Upper lobe of left lung (tissue), 6 donors: Measurements from ENCODE around the gene CDC42BPA. TPM values are rescaled to one million over a fixed set of nuclear protein-coding genes. Genes with fewer than 3 reads are reported as not detected.

Experiments
- ATAC-seq, 2 donors: fragments of 200-7000 bp; cut with Tn5 transposase; one replicate each; pipeline ENCODE4 v1.9.1; 2022; ENCODE audit warnings: mild to moderate bottlenecking in 2 of 2, moderate library complexity in 2 of 2; ENCODE audit not compliant: low FRiP score in 2 of 2
- DNase-seq, 2 donors: peaks; one replicate each; pipeline ENCODE4 v3.0.0-alpha.2; 2019 to 2020
- H3K27ac ChIP-seq, 4 donors: fragments of 200-600 bp; sonication (generic); one replicate each; pipeline ENCODE4 v1.5.1; 2016 to 2019
- H3K27me3 ChIP-seq, 4 donors: fragments of 200-600 bp; sonication (generic); one replicate each; pipeline ENCODE4 v1.5.1; 2017 to 2019
- H3K36me3 ChIP-seq, 4 donors: fragments of 200-600 bp; sonication (generic); one replicate each; pipeline ENCODE4 v1.5.1; 2016 to 2019
- H3K4me1 ChIP-seq, 4 donors: fragments of 200-600 bp; sonication (generic); one replicate each; pipeline ENCODE4 v1.5.1; 2018 to 2019
- H3K4me3 ChIP-seq, 4 donors: fragments of 200-600 bp; sonication (generic); one replicate each; pipeline ENCODE4 v1.5.1; 2017 to 2019; ENCODE audit warnings: mild to moderate bottlenecking in 2 of 4, moderate library complexity in 1 of 4
- H3K9me3 ChIP-seq, 4 donors: fragments of 200-600 bp; sonication (generic); one replicate each; pipeline ENCODE4 v1.5.1; 2018 to 2019
- EP300 ChIP-seq, 4 donors: sonication (generic); formaldehyde crosslinking; IDR thresholded peaks; one replicate each; pipeline ENCODE4 v1.5.1; 2017; ENCODE audit warnings: antibody characterized with exemption in 4 of 4, control low read depth in 2 of 4
- POLR2A ChIP-seq, 4 donors: fragments of 450-650 bp; IDR thresholded peaks; one replicate each; pipeline ENCODE4 v1.5.1; 2016 to 2017; ENCODE audit warnings: antibody characterized with exemption in 4 of 4, mild to moderate bottlenecking in 2 of 4
- POLR2AphosphoS5 ChIP-seq, 2 donors: sonication (generic); formaldehyde crosslinking; IDR thresholded peaks; one replicate each; pipeline ENCODE4 v1.5.1; 2017; ENCODE audit warnings: antibody characterized with exemption in 2 of 2
- WGBS, 2 donors: methylation state at CpG; one replicate each; pipeline ENCODE4 v1.1.5; 2017 to 2018; 5-methylcytosine and 5-hydroxymethylcytosine counted together
- total RNA-seq, 6 donors: library from RNA; depleted of rRNA in 4 of 6; stranded (reverse); fragments of >200 nt in 4 of 6; gene quantifications; one replicate each; pipeline versions ENCODE4 v1.1.0 to v1.2.1, GENCODE V29; 2016 to 2021
- TF ChIP-seq, protein P1 (sequence below), 6 experiments: fragments of 450-650 bp in 4 of 6; fragments of 200-600 bp in 2 of 6; sonication (generic) in 2 of 6; IDR thresholded peaks; one replicate each; pipeline ENCODE4 v1.5.1; 2016 to 2019; ENCODE audit warnings: antibody characterized with exemption in 6 of 6
- donor health status: DM: no; HTN: no; CAD: no; lungs with moderate emphysema.
- donor health status: DM: no; HTN: yes; CAD: no; lungs with severe emphysema.

CDC42BPA gene
- total RNA-seq, 6 donors from 2014 or later = 27.8 to 76.1 (median 33.1) TPM

DNA sequence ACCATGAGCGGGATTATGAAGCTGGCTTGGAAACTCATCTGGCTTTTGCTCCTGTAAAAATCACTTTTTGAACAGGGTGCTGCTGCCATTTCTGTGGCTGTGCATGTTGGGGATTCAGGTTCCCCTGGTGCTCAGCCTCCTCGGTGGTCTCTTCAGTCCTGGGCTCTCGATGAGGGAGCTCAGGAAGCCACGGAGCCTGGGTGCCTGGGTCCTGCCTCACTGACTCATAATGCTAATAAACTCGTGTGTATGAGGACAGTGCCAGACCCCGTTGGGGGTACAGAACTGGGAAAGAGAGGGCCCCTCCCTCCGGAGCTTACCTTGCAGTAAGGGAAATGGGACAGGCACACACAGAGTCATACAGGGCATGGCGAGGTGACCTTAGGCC is 372.4 kb downstream of the CDC42BPA start:
- H3K36me3 ChIP-seq = no peaks in the 10 kb centered on the region
- H3K27me3 ChIP-seq = no peaks in the 10 kb centered on the region
- H3K4me3 ChIP-seq = no peak overlapping the region
- no peak for ATAC-seq
- H3K9me3 ChIP-seq = no peaks in the 10 kb centered on the region
- peaks cover 10 to 56% (median 32%) of the 10 kb centered on the region in 4 donors for H3K4me1 ChIP-seq
- TF ChIP-seq EP300 (IDR thresholded peaks at IDR 0.05) (no peak), POLR2A (IDR thresholded peaks at IDR 0.05) (no peak), POLR2AphosphoS5 (IDR thresholded peaks at IDR 0.05) (no peak)
- TF ChIP-seq, protein P1, sequence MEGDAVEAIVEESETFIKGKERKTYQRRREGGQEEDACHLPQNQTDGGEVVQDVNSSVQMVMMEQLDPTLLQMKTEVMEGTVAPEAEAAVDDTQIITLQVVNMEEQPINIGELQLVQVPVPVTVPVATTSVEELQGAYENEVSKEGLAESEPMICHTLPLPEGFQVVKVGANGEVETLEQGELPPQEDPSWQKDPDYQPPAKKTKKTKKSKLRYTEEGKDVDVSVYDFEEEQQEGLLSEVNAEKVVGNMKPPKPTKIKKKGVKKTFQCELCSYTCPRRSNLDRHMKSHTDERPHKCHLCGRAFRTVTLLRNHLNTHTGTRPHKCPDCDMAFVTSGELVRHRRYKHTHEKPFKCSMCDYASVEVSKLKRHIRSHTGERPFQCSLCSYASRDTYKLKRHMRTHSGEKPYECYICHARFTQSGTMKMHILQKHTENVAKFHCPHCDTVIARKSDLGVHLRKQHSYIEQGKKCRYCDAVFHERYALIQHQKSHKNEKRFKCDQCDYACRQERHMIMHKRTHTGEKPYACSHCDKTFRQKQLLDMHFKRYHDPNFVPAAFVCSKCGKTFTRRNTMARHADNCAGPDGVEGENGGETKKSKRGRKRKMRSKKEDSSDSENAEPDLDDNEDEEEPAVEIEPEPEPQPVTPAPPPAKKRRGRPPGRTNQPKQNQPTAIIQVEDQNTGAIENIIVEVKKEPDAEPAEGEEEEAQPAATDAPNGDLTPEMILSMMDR (IDR thresholded peaks at IDR 0.05) = no peak
- DNase-seq = no peak
- H3K27ac ChIP-seq = peak overlapping the region; percentile 28 to 80 (median 58)
- 68 to 79% methylated on average over 7 to 8 of the region's 8 CpGs for WGBS, 2 donors

DNA sequence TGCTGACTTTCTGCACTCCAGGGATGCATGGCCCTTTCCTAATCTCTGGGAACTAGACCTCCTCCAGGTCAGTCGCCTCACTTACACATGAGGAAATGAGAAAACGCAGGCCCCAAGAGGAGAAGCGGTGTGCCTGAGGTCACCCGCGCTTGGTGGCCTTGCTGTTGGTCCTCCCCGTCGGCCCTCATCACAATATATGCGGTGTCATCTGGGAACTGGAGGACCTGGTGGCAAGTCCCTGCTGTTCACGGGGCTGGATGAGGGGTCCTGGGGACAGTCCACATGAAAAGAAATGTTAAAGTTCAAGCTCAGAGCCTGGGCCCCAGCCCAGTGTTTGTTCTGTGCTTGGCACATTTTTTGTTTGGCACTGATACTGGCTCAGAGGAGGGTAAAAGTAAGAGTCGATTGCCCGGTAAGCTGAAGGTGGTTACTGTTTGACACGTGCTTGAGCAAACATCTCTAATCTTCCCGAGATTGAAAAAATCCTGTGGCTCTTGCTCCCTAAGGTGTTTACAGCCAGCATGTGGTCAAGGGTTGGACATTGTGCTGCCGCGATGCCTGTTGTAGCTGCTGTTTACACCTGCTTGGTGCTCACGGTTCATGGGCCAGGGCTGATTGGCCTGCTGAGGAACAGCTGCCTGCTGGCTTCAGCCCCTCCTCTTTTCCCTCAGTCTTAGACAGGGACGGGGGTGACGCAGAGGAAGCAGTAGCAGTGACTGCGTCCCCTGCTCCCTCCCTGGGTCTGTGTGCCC is 373.0 kb downstream of the CDC42BPA start:
- TF ChIP-seq, protein P1 (IDR thresholded peaks at IDR 0.05) = no peak
- TF ChIP-seq POLR2AphosphoS5 (IDR thresholded peaks at IDR 0.05) = no peak
- TF ChIP-seq POLR2A (IDR thresholded peaks at IDR 0.05) = no peak
- TF ChIP-seq EP300 (IDR thresholded peaks at IDR 0.05) = no peak
- no peaks in the 10 kb centered on the region for H3K9me3 ChIP-seq
- peak overlapping the region; percentile 28 to 80 (median 58) for H3K27ac ChIP-seq
- no peak overlapping the region for H3K4me3 ChIP-seq
- ATAC-seq (peak; percentile 20 to 61), DNase-seq (peak in 1 of 2 donors; percentile 73)
- no peaks in the 10 kb centered on the region for H3K27me3 ChIP-seq
- H3K4me1 ChIP-seq = peaks cover 13 to 59% (median 35%) of the 10 kb centered on the region in 4 donors
- WGBS, 2 donors = 54 to 62% methylated on average over 18 to 19 of the region's 19 CpGs
- H3K36me3 ChIP-seq = no peaks in the 10 kb centered on the region

DNA sequence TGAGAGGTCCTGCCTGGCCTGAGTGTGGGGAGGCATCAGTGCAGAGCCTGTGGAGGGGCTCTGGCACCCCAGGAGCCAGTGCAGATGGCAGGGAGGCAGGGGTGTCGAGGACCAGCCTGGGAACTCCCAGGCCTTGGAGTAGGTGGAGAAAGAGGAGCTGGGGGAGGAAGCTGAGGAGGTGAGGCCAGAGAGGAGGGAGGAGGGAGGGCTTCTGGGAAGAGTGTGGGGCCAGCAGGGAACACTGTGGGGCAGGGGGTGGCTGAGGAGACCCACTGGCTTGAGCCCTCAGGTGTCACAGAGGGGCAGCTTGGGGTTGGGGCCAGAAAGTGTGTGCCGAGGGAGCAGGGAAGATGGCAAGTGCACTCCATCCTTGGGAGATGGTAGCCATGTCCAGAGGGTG is 374.4 kb downstream of the CDC42BPA start:
- peak overlapping the region in 3 of 4 donors; percentile 51 to 80 (median 65) for H3K27ac ChIP-seq
- H3K4me3 ChIP-seq = no peak overlapping the region
- ATAC-seq (no peak), DNase-seq (no peak)
- WGBS, 2 donors = 75 to 100% methylated on average over 2 of the region's 2 CpGs
- TF ChIP-seq EP300 (IDR thresholded peaks at IDR 0.05) (no peak), POLR2AphosphoS5 (IDR thresholded peaks at IDR 0.05) (no peak), POLR2A (IDR thresholded peaks at IDR 0.05) (no peak)
- TF ChIP-seq, protein P1 (IDR thresholded peaks at IDR 0.05) = no peak
- no peaks in the 10 kb centered on the region for H3K36me3 ChIP-seq
- no peaks in the 10 kb centered on the region for H3K27me3 ChIP-seq
- no peaks in the 10 kb centered on the region for H3K9me3 ChIP-seq
- peaks cover 13 to 59% (median 35%) of the 10 kb centered on the region in 4 donors for H3K4me1 ChIP-seq

DNA sequence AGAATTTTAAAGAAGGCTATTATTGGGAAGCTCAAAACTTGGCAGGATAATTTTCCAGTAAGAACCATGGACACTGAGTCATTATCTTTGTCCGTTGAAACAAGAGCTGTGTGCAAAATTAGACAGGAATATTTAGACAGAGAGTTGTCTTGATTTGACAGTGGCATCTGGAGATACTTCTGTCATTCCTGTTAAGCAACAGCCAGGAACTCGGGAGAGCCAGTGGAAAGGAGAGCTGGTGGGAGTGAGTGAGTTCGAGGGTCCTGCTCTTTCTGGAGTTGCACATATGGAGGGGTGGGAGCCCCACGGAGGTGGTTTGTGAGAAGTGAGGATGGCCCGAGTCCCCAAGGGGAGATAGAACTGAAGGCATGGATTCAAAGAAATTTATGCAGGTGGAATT is 375.1 kb downstream of the CDC42BPA start:
- H3K4me3 ChIP-seq = no peak overlapping the region
- H3K9me3 ChIP-seq = no peaks in the 10 kb centered on the region

More for the DNA sequence above, 375.1 kb downstream of the CDC42BPA start:
- Histone ChIP-seq H3K27ac (peak overlapping the region in 1 of 4 donors; percentile 19), H3K27me3 (no peaks in the 10 kb centered on the region), H3K36me3 (no peaks in the 10 kb centered on the region), H3K4me1 (peaks cover 16 to 67% (median 42%) of the 10 kb centered on the region in 4 donors)
- ATAC-seq (no peak), DNase-seq (no peak)
- WGBS, 2 donors = 67 to 77% methylated on average over 5 of the region's 5 CpGs
- TF ChIP-seq, protein P1 (IDR thresholded peaks at IDR 0.05) = no peak
- TF ChIP-seq EP300 (IDR thresholded peaks at IDR 0.05) = no peak
- no peak for TF ChIP-seq POLR2AphosphoS5 (IDR thresholded peaks at IDR 0.05)
- no peak for TF ChIP-seq POLR2A (IDR thresholded peaks at IDR 0.05)
